Hepatocyte (in vitro differentiated cells): ENCODE results near the gene KCNMA1.

Experiments used
- EZH2phosphoT487 ChIP-seq: fragments of 200-600 bp; sonication (generic); IDR thresholded peaks from one replicate; pipeline ENCODE4 v1.6.1; 2018; ENCODE audit warnings: antibody characterized with exemption, mild to moderate bottlenecking, low read depth, moderate library complexity; ENCODE audit not compliant: unreplicated experiment, severe bottlenecking
- TF ChIP-seq, protein P1 (sequence below): fragments of 200-600 bp; sonication (generic); IDR thresholded peaks from 2 replicates; pipeline ENCODE4 v1.5.1; 2016; ENCODE audit warnings: antibody characterized with exemption, mild to moderate bottlenecking; ENCODE audit not compliant: poor library complexity

GRCh38 chr10:77131214-77131613, 506.4 kb downstream of the KCNMA1 start:
- TF ChIP-seq, protein P1, sequence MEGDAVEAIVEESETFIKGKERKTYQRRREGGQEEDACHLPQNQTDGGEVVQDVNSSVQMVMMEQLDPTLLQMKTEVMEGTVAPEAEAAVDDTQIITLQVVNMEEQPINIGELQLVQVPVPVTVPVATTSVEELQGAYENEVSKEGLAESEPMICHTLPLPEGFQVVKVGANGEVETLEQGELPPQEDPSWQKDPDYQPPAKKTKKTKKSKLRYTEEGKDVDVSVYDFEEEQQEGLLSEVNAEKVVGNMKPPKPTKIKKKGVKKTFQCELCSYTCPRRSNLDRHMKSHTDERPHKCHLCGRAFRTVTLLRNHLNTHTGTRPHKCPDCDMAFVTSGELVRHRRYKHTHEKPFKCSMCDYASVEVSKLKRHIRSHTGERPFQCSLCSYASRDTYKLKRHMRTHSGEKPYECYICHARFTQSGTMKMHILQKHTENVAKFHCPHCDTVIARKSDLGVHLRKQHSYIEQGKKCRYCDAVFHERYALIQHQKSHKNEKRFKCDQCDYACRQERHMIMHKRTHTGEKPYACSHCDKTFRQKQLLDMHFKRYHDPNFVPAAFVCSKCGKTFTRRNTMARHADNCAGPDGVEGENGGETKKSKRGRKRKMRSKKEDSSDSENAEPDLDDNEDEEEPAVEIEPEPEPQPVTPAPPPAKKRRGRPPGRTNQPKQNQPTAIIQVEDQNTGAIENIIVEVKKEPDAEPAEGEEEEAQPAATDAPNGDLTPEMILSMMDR: no peak
- TF ChIP-seq EZH2phosphoT487: no peak
